Measurements from ENCODE around the gene DLG2. TPM values are rescaled to one million over a fixed set of nuclear protein-coding genes. Genes with fewer than 3 reads are reported as not detected.
"Not testable (repeated sequence)": the region's sequence is repeated elsewhere in the genome, so short reads cannot be mapped to it uniquely, and the experiment has no call there.

The DLG2 gene
- total and polyA plus RNA-seq, 2 of the 8 experiments (the other 6 are each of a cell fraction or from before 2014, with no cell fraction given) = 1.7 to 14.3 TPM

DNA sequence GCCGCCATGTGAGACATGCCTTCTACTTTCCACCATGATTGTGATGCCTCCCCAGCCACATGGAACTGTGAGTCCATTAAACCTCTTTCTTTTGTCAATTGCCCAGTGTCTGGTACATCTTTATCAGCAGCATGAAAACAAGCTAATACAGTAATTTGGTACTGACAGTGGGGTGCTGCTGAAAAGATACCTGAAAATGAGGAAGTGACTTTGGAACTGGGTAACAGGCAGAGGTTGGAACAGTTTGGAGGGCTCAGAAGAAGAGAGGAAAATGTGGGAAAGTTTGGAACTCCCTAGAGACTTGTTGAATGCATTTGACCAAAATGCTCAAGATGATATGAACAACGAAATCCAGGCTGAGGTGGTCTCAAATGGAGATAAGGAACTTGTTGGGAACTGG lies 356.8 kb downstream of the DLG2 start:
- H2BK5ac ChIP-seq (ENCODE audit: low read depth, low read length); POLR2A ChIA-PET (ENCODE audit: partially characterized antibody); H3K18ac ChIP-seq (ENCODE audit: extremely low read depth, low read length); H4K8ac ChIP-seq (ENCODE audit: extremely low read depth, insufficient read depth, low read length); H4K91ac ChIP-seq (replicated peaks; ENCODE audit: insufficient read length, low read length); H3K56ac ChIP-seq (replicated peaks; ENCODE audit: insufficient read length, low read depth, low read length); H3K79me1 ChIP-seq (ENCODE audit: low read depth, low read length); H3K79me2 ChIP-seq (ENCODE audit: control insufficient read depth in 1 of 2, insufficient read depth in 2 of 2, low read length in 2 of 2); H3K4me3 ChIP-seq (ENCODE audit: extremely low read depth in 1 of 4, insufficient read depth in 2 of 4, low read depth in 3 of 4, low read length in 4 of 4); H2BK15ac ChIP-seq (ENCODE audit: low read length); DNase-seq (ENCODE audit: low read depth in 1 of 2, low spot score in 2 of 2); H3K23ac ChIP-seq (ENCODE audit: insufficient read length); H2BK120ac ChIP-seq (replicated peaks; ENCODE audit: low read depth, low read length); FAIRE-seq; H3K4me1 ChIP-seq (replicated peaks in 1 of 4; ENCODE audit: control insufficient read depth in 3 of 4, insufficient read depth in 4 of 4, low read length in 3 of 4); CTCF ChIA-PET (ENCODE audit: partially characterized antibody); H4K5ac ChIP-seq (ENCODE audit: insufficient read length, low read depth, low read length); H3K4ac ChIP-seq (replicated peaks; ENCODE audit: insufficient read length, low read depth, low read length); H3K36me3 ChIP-seq (ENCODE audit: control insufficient read depth in 2 of 4, insufficient read depth in 4 of 4, low read length in 3 of 4); H3K27ac ChIP-seq (ENCODE audit: low read depth, low read length); H3K9ac ChIP-seq (replicated peaks in 1 of 4; ENCODE audit: extremely low read depth in 1 of 4, low read depth in 3 of 4, low read length in 3 of 4); H3K23me2 ChIP-seq (ENCODE audit: low read depth, low read length); H2AK5ac ChIP-seq (ENCODE audit: low read depth, low read length); H2BK20ac ChIP-seq (ENCODE audit: low read length); H2BK12ac ChIP-seq (ENCODE audit: low read depth, low read length); H3K4me2 ChIP-seq (ENCODE audit: insufficient read depth in 1 of 2, low read depth in 2 of 2, low read length in 2 of 2); H3K9me3 ChIP-seq (ENCODE audit: insufficient read depth in 2 of 2, low read depth in 1 of 2, low read length in 1 of 2); H3K14ac ChIP-seq (ENCODE audit: insufficient read length); H4K20me1 ChIP-seq (replicated peaks in 1 of 2; ENCODE audit: control insufficient read depth in 1 of 2, insufficient read depth in 2 of 2, low read length in 2 of 2); H3K27me3 ChIP-seq (replicated peaks in 1 of 4; ENCODE audit: control insufficient read depth in 3 of 4, extremely low read depth in 1 of 4, insufficient read depth in 3 of 4, low read length in 3 of 4); H2AFZ ChIP-seq (ENCODE audit: low read length): not testable (repeated sequence)
- 78% methylated on average over 2 of the region's 2 CpGs; no CpG with 5 or more reads in 1 of the 2 experiments for WGBS, 2 experiments (ENCODE audit: extremely low coverage in 1 of 2, insufficient coverage in 1 of 2, insufficient read length in 1 of 2, insufficient replicate concordance in 2 of 2, low coverage in 1 of 2, low lambda C conversion rate in 2 of 2, missing lambda C conversion rate in 1 of 2)
